B cell (primary cell): ENCODE data around the gene OGG1. TPM values are rescaled to one million over a fixed set of nuclear protein-coding genes. Genes with fewer than 3 reads are reported as not detected.

Experiments
- ATAC-seq: fragments of 200-7000 bp; cut with Tn5 transposase; one replicate; pipeline ENCODE4 v1.10.0; 2021; ENCODE audit warnings: low read depth, mild to moderate bottlenecking, moderate number of reproducible peaks, moderate library complexity
- CTCF ChIA-PET: fragments of 350-600 bp; sonication (Branson Sonifier 250); formaldehyde crosslinking; loops from one replicate; lab custom pipeline; 2021; ENCODE audit warnings: antibody characterized with exemption, inconsistent platforms; lab: Charles Lee
- POLR2A ChIA-PET: fragments of 350-600 bp; sonication (Branson Sonifier 250); formaldehyde crosslinking; loops from one replicate; lab custom pipeline; 2021; ENCODE audit warnings: antibody characterized with exemption; lab: Charles Lee
- DNase-seq: peaks from one replicate; pipeline ENCODE4 v3.0.0; 2013
- H2AFZ ChIP-seq: 2 replicates; pipeline ENCODE4 v1.6.1; 2012; ENCODE audit warnings: mild to moderate bottlenecking, low read depth, low read length; ENCODE audit not compliant: insufficient read depth, poor library complexity, severe bottlenecking
- H3K27ac ChIP-seq, 2 donors: 1 replicate in 1 of 2; 2 replicates in 1 of 2; pipeline ENCODE4 v1.5.1; 2012 to 2013; ENCODE audit warnings: low read length in 2 of 2, mild to moderate bottlenecking in 2 of 2, moderate library complexity in 1 of 2
- H3K27me3 ChIP-seq, 4 experiments: fragments of 200-600 bp in 1 of 4; sonication (generic) in 1 of 4; replicated peaks in 1 of 4; 1 replicate in 2 of 4; 2 replicates in 2 of 4; pipeline versions ENCODE4 v1.6.1 to v1.7.0; 2013 to 2016; ENCODE audit warnings: low read length in 3 of 4, mild to moderate bottlenecking in 2 of 4, mixed read lengths in 1 of 4, moderate library complexity in 1 of 4; ENCODE audit not compliant: insufficient read depth in 4 of 4, control insufficient read depth in 3 of 4; ENCODE audit errors: control extremely low read depth in 1 of 4
- H3K36me3 ChIP-seq, 2 experiments: replicated peaks in 1 of 2; 1 replicate in 1 of 2; 2 replicates in 1 of 2; pipeline versions ENCODE4 v1.6.1 to v1.7.1; 2013; ENCODE audit warnings: low read length in 1 of 2; ENCODE audit not compliant: insufficient read depth in 2 of 2, control insufficient read depth in 1 of 2; ENCODE audit errors: control extremely low read depth in 1 of 2, extremely low read depth in 1 of 2
- H3K4me1 ChIP-seq, 2 donors: fragments of 200-600 bp in 1 of 2; sonication (generic) in 1 of 2; 1 replicate in 1 of 2; 2 replicates in 1 of 2; pipeline versions ENCODE4 v1.5.1 to v1.6.1; 2013 to 2017; ENCODE audit warnings: low read length in 2 of 2; ENCODE audit not compliant: control insufficient read depth in 2 of 2, insufficient read depth in 2 of 2
- H3K4me2 ChIP-seq: replicated peaks from 2 replicates; pipeline ENCODE3; 2012; ENCODE audit warnings: mild to moderate bottlenecking, low read depth, low read length; ENCODE audit not compliant: poor library complexity, severe bottlenecking
- H3K4me3 ChIP-seq, 5 experiments: fragments of 200-600 bp in 1 of 5; sonication (generic) in 1 of 5; 1 replicate in 3 of 5; 2 replicates in 2 of 5; pipeline versions ENCODE4 v1.5.1 to v1.7.0; 2011 to 2016; ENCODE audit warnings: low read length in 4 of 5, mild to moderate bottlenecking in 4 of 5, low read depth in 2 of 5, control low read depth in 1 of 5, moderate library complexity in 1 of 5; ENCODE audit not compliant: insufficient read depth in 1 of 5; ENCODE audit errors: control extremely low read depth in 1 of 5, extremely low read depth in 1 of 5
- H3K79me2 ChIP-seq: fragments of 200-600 bp; sonication (generic); one replicate; pipeline ENCODE4 v1.6.0; 2016; ENCODE audit warnings: low read length; ENCODE audit not compliant: control insufficient read depth, insufficient read depth
- H3K9ac ChIP-seq: fragments of 200-600 bp; sonication (generic); 2 replicates; pipeline ENCODE4 v1.6.1; 2017; ENCODE audit warnings: mild to moderate bottlenecking, low read length, moderate library complexity
- H3K9me3 ChIP-seq, 3 donors: one replicate each; pipeline versions ENCODE4 v1.6.1 to v1.7.1; 2013; ENCODE audit warnings: low read length in 2 of 3; ENCODE audit not compliant: control insufficient read depth in 2 of 3, insufficient read depth in 1 of 3; ENCODE audit errors: control extremely low read depth in 1 of 3
- H4K20me1 ChIP-seq: 2 replicates; pipeline ENCODE4 v1.6.0; 2012; ENCODE audit warnings: mild to moderate bottlenecking, low read length; ENCODE audit not compliant: insufficient read depth, control insufficient read depth, poor library complexity, severe bottlenecking
- H3K27ac Mint-ChIP-seq: one replicate; pipeline ENCODE4 v1.8.0; 2021; ENCODE audit warnings: mixed read lengths
- H3K27me3 Mint-ChIP-seq: one replicate; pipeline ENCODE4 v1.8.0; 2021; ENCODE audit warnings: mixed read lengths
- H3K4me1 Mint-ChIP-seq: one replicate; pipeline ENCODE4 v1.8.0; 2021; ENCODE audit warnings: mixed read lengths
- H3K4me3 Mint-ChIP-seq: one replicate; pipeline ENCODE4 v1.8.0; 2021; ENCODE audit warnings: mixed read lengths
- H3K9me3 Mint-ChIP-seq: one replicate; pipeline ENCODE4 v1.8.0; 2022; ENCODE audit warnings: mixed read lengths; ENCODE audit not compliant: insufficient read depth
- EZH2 ChIP-seq: IDR thresholded peaks from 2 replicates; pipeline ENCODE4 v1.6.1; 2012; ENCODE audit warnings: borderline replicate concordance, low read depth, mild to moderate bottlenecking, moderate library complexity, low read length; ENCODE audit not compliant: insufficient read depth, poor library complexity, severe bottlenecking
- WGBS: methylation state at CpG from one replicate; pipeline ENCODE4 v1.1.5; 2013; ENCODE audit warnings: missing lambda C conversion rate; ENCODE audit not compliant: insufficient coverage; 5-methylcytosine and 5-hydroxymethylcytosine counted together
- intact Hi-C: fragments of 100-400 bp; cut with micrococcal nuclease; formaldehyde crosslinking; loops from one replicate; pipeline ENCODE4 v1.10.0; 2022
- polyA plus RNA-seq: library from polyadenylated mRNA; depleted of rRNA; stranded (reverse); fragments of >200 nt; gene quantifications from 2 replicates; pipeline ENCODE4 v1.2.3, GENCODE V29; 2012
- total RNA-seq, 2 donors: library from RNA; stranded (reverse); fragments of 120-200 nt in 1 of 2; gene quantifications; 1 replicate in 1 of 2; 2 replicates in 1 of 2; pipeline versions ENCODE4 v1.2.3 to v1.2.4, GENCODE V29; 2013 to 2022
- TF ChIP-seq, protein P1 (sequence below): fragments of 200-600 bp; IDR thresholded peaks from one replicate; pipeline ENCODE4 v1.8.0; 2022; ENCODE audit warnings: antibody characterized with exemption, mild to moderate bottlenecking

The OGG1 gene
- total and polyA plus RNA-seq, 2 donors (not counting 1 experiment from before 2014, with no cell fraction given), result 45.6 to 81.6 TPM

- Histone ChIP-seq H3K27me3 (peaks cover 0 to 4% (median 1%) of the 10 kb centered on the region in 4 experiments), H3K4me1 (peaks cover 10 to 13% of the 10 kb centered on the region in 2 donors), H3K9ac (no peak overlapping the region), H3K27ac (no peak overlapping the region), H3K4me2 (no peak overlapping the region), H3K36me3 (no peaks in the 10 kb centered on the region), H3K4me3 (no peak overlapping the region), H2AFZ (no peak overlapping the region), H3K79me2 (no peaks in the 10 kb centered on the region), H4K20me1 (no peaks in the 10 kb centered on the region), H3K9me3 (no peaks in the 10 kb centered on the region)
- TF ChIP-seq, protein P1, sequence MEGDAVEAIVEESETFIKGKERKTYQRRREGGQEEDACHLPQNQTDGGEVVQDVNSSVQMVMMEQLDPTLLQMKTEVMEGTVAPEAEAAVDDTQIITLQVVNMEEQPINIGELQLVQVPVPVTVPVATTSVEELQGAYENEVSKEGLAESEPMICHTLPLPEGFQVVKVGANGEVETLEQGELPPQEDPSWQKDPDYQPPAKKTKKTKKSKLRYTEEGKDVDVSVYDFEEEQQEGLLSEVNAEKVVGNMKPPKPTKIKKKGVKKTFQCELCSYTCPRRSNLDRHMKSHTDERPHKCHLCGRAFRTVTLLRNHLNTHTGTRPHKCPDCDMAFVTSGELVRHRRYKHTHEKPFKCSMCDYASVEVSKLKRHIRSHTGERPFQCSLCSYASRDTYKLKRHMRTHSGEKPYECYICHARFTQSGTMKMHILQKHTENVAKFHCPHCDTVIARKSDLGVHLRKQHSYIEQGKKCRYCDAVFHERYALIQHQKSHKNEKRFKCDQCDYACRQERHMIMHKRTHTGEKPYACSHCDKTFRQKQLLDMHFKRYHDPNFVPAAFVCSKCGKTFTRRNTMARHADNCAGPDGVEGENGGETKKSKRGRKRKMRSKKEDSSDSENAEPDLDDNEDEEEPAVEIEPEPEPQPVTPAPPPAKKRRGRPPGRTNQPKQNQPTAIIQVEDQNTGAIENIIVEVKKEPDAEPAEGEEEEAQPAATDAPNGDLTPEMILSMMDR, result no peak
- no peak for TF ChIP-seq EZH2
- Mint-ChIP-seq H3K9me3 (no peaks in the 10 kb centered on the region), H3K27me3 (peaks cover 17% of the 10 kb centered on the region), H3K4me3 (no peak overlapping the region), H3K4me1 (peaks cover 23% of the 10 kb centered on the region), H3K27ac (no peak overlapping the region)
- DNase-seq (no peak), ATAC-seq (no peak)
- intact Hi-C loops, result no loop called here
- ChIA-PET CTCF (interaction anchor here (2.6 kb wide), 1 partner anchor 9 kb away, joined by 11 read pairs; no protein-coding TSS in a partner anchor), POLR2A (interaction anchor here (0.5 kb wide), 1 partner anchor 213 kb away, joined by 9 read pairs; no protein-coding TSS in a partner anchor)
- 77% methylated on average over 4 of the region's 4 CpGs for WGBS
Measured at GRCh38 chr3:9718118-9718517, 31.6 kb upstream of the OGG1 start.

- Histone ChIP-seq H3K9ac (no peak overlapping the region), H3K27ac (peak overlapping the region in 1 of 2 donors; percentile 1), H3K4me1 (peaks cover 10 to 13% of the 10 kb centered on the region in 2 donors), H3K79me2 (no peaks in the 10 kb centered on the region), H3K36me3 (no peaks in the 10 kb centered on the region), H4K20me1 (no peaks in the 10 kb centered on the region), H3K4me3 (no peak overlapping the region), H3K9me3 (no peaks in the 10 kb centered on the region), H2AFZ (peak overlapping the region; percentile 62), H3K4me2 (peak overlapping the region; percentile 44), H3K27me3 (no peaks in the 10 kb centered on the region)
- POLR2A ChIA-PET, result no interaction called here
- peaks cover 20% of the 10 kb centered on the region for H3K4me1 Mint-ChIP-seq
- WGBS, result 8% methylated on average over 2 of the region's 7 CpGs
- CTCF ChIA-PET, result interaction anchor here (0.6 to 1.9 kb wide), 3 partner anchors 10 to 368 kb away, joined by 3 to 11 read pairs (median 4); no protein-coding TSS in a partner anchor
- TF ChIP-seq, protein P1, result no peak
- no peak for TF ChIP-seq EZH2
- H3K4me3 Mint-ChIP-seq, result no peak overlapping the region
- ATAC-seq (no peak), DNase-seq (no peak)
- no peaks in the 10 kb centered on the region for H3K9me3 Mint-ChIP-seq
- intact Hi-C loops, result no loop called here
- peaks cover under 1% of the 10 kb centered on the region for H3K27me3 Mint-ChIP-seq
- peak overlapping the region; percentile 80 for H3K27ac Mint-ChIP-seq
Measured at GRCh38 chr3:9721015-9721699, 28.6 kb upstream of the OGG1 start.
